Epithelial cell of esophagus (primary cell): ENCODE data around the gene PIF1.
A peak's percentile ranks its signal among the peaks of the same experiment; 100 is the strongest.

Experiments used
- DNase-seq: peaks from one replicate; pipeline ENCODE4 v3.0.0; 2010; ENCODE audit warnings: low read depth
- H3K4me3 ChIP-seq: 2 replicates; pipeline ENCODE4 v1.5.1; 2011; ENCODE audit warnings: mild to moderate bottlenecking, low read length, control low read depth
- CTCF ChIP-seq: IDR thresholded peaks from 2 replicates; pipeline ENCODE4 v1.5.1; 2011; ENCODE audit warnings: low read depth, mild to moderate bottlenecking, low read length, control low read depth, inconsistent platforms; ENCODE audit not compliant: insufficient read depth; ENCODE audit errors: missing control alignments

PIF1 gene

GRCh38 chr15:64781299-64781698 is 44.1 kb downstream of the PIF1 start:
- no peak for TF ChIP-seq CTCF
- H3K4me3 ChIP-seq: no peak overlapping the region
- no peak for DNase-seq

GRCh38 chr15:64780600-64781156 is 44.8 kb downstream of the PIF1 start:
- no peak for DNase-seq
- no peak for TF ChIP-seq CTCF
- no peak overlapping the region for H3K4me3 ChIP-seq

GRCh38 chr15:64779630-64780029 is 45.8 kb downstream of the PIF1 start:
- no peak for DNase-seq
- TF ChIP-seq CTCF: no peak
- no peak overlapping the region for H3K4me3 ChIP-seq

GRCh38 chr15:64779024-64779423 is 46.4 kb downstream of the PIF1 start:
- no peak overlapping the region for H3K4me3 ChIP-seq
- TF ChIP-seq CTCF: no peak
- DNase-seq: no peak

GRCh38 chr15:64776402-64776786 is 49.1 kb downstream of the PIF1 start:
- TF ChIP-seq CTCF: no peak
- no peak overlapping the region for H3K4me3 ChIP-seq
- no peak for DNase-seq

GRCh38 chr15:64775551-64776401 is 49.7 kb downstream of the PIF1 start, which contains the start of gene RBPMS2:
RBPMS2 (minus strand) TSS chr15:64775589; CDS start chr15:64775319, 270 bp downstream.
- no peak for TF ChIP-seq CTCF
- no peak for DNase-seq
- peak within 1 kb of the TSS; percentile 18 for H3K4me3 ChIP-seq
